HL-60 (cell line): ENCODE results near the gene ATP10A.

ENCODE experiments used
- DNase-seq, 2 experiments: peaks; one replicate each; pipeline ENCODE4 v3.0.0-alpha.2; 2010 to 2020; ENCODE audit warnings: low read depth in 1 of 2, low spot score in 1 of 2
- H3K27ac ChIP-seq: fragments of 250-450 bp; sonication (Bioruptor Pico); replicated peaks from 2 replicates; pipeline ENCODE4 v1.5.1; 2020; ENCODE audit warnings: mild to moderate bottlenecking, moderate library complexity
- H3K27me3 ChIP-seq: fragments of 250-450 bp; sonication (Bioruptor Pico); 2 replicates; pipeline ENCODE4 v1.5.1; 2021; ENCODE audit warnings: mild to moderate bottlenecking, moderate library complexity; ENCODE audit not compliant: insufficient read depth, poor library complexity, severe bottlenecking
- H3K4me3 ChIP-seq: replicated peaks from 2 replicates; pipeline ENCODE4 v1.5.1; 2011; ENCODE audit warnings: mild to moderate bottlenecking, control low read depth, low read length; ENCODE audit not compliant: insufficient read depth
- CTCF ChIP-seq: IDR thresholded peaks from one replicate; pipeline ENCODE4 v1.5.1; 2011; ENCODE audit warnings: low read length, control low read depth, inconsistent platforms; ENCODE audit not compliant: insufficient read depth
- GABPA ChIP-seq: IDR thresholded peaks from 2 replicates; pipeline ENCODE4 v1.6.1; 2012; ENCODE audit warnings: low read depth
- POLR2AphosphoS5 ChIP-seq: IDR thresholded peaks from 2 replicates; pipeline ENCODE4 v1.6.1; 2012; ENCODE audit warnings: low read depth
- SPI1 ChIP-seq: IDR thresholded peaks from 2 replicates; pipeline ENCODE4 v1.6.1; 2012; ENCODE audit warnings: low read depth, mild to moderate bottlenecking, borderline replicate concordance
- TF ChIP-seq, protein P1 (sequence below): IDR thresholded peaks from 2 replicates; pipeline ENCODE4 v1.6.1; 2012; ENCODE audit warnings: low read depth; ENCODE audit not compliant: insufficient replicate concordance

ATP10A gene

DNA sequence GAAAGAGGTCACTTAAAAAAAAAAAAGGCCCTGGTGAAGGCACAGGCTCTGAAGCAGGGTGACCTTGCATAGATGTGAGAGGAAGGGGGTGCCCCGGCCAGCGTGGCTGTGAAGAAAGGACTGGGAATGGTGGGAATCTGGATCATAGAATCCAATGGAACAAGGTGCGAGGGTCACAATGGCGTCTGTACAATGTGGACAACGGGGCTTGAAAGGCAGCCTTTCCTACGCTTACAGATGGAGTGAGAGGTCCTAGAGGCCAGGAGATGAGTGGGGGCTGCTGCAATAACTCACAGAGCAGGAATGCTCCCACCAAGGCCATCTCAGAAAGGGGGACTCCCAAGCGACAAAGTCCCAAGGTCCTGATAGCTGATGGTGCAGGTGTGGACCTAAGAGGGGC, 162.2 kb downstream of the ATP10A start:
- Histone ChIP-seq H3K4me3 (no peak overlapping the region), H3K27ac (no peak overlapping the region), H3K27me3 (no peaks in the 10 kb centered on the region)
- no peak for TF ChIP-seq POLR2AphosphoS5
- no peak for TF ChIP-seq GABPA
- TF ChIP-seq, protein P1, sequence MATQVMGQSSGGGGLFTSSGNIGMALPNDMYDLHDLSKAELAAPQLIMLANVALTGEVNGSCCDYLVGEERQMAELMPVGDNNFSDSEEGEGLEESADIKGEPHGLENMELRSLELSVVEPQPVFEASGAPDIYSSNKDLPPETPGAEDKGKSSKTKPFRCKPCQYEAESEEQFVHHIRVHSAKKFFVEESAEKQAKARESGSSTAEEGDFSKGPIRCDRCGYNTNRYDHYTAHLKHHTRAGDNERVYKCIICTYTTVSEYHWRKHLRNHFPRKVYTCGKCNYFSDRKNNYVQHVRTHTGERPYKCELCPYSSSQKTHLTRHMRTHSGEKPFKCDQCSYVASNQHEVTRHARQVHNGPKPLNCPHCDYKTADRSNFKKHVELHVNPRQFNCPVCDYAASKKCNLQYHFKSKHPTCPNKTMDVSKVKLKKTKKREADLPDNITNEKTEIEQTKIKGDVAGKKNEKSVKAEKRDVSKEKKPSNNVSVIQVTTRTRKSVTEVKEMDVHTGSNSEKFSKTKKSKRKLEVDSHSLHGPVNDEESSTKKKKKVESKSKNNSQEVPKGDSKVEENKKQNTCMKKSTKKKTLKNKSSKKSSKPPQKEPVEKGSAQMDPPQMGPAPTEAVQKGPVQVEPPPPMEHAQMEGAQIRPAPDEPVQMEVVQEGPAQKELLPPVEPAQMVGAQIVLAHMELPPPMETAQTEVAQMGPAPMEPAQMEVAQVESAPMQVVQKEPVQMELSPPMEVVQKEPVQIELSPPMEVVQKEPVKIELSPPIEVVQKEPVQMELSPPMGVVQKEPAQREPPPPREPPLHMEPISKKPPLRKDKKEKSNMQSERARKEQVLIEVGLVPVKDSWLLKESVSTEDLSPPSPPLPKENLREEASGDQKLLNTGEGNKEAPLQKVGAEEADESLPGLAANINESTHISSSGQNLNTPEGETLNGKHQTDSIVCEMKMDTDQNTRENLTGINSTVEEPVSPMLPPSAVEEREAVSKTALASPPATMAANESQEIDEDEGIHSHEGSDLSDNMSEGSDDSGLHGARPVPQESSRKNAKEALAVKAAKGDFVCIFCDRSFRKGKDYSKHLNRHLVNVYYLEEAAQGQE = no peak
- no peak for TF ChIP-seq SPI1
- TF ChIP-seq CTCF = no peak
- DNase-seq = no peak

DNA sequence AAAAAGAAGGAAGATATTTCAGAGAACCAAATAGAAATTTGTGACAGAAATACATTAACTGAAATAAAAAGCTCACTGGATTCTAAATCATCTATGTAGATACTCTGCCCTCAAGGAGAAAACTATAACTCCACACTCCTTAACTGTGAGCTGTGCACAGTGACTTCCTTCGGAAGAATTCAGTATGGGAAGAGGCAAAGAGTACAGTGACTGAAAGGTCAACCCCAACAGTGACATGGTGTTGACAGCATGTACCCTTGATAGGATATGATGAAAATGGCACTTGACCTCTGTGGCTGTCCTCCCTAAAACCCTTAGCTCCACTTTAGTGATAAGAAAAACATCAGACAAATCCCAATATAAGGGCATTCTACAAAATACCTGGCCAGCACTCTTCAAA, 165.5 kb downstream of the ATP10A start:
- Histone ChIP-seq H3K27me3 (no peaks in the 10 kb centered on the region), H3K27ac (no peak overlapping the region), H3K4me3 (no peak overlapping the region)
- TF ChIP-seq GABPA = no peak
- no peak for TF ChIP-seq POLR2AphosphoS5
- TF ChIP-seq SPI1 = no peak
- TF ChIP-seq CTCF = no peak
- TF ChIP-seq, protein P1 = no peak
- no peak for DNase-seq

GRCh38 chr15:25695875-25696760, 167.0 kb downstream of the ATP10A start:
- H3K4me3 ChIP-seq = no peak overlapping the region
- H3K27me3 ChIP-seq = no peaks in the 10 kb centered on the region
- TF ChIP-seq, protein P1 = no peak
- TF ChIP-seq GABPA (no peak), SPI1 (no peak), POLR2AphosphoS5 (no peak), CTCF (no peak)
- no peak for DNase-seq
- no peak overlapping the region for H3K27ac ChIP-seq
